ENCODE results near the gene ETS2.
A peak's percentile ranks its signal among the peaks of the same experiment; 100 is the strongest.
"Not testable (repeated sequence)": the region's sequence is repeated elsewhere in the genome, so short reads cannot be mapped to it uniquely, and the experiment has no call there.

Gene ETS2

GRCh38 chr21:38843806-38844503, 38.2 kb downstream of the ETS2 start:
- no peak overlapping the region for H3K4me3 Mint-ChIP-seq
- no peaks in the 10 kb centered on the region for H3K27me3 Mint-ChIP-seq (ENCODE audit: low read depth, poor library complexity)
- H3K36me3 Mint-ChIP-seq (ENCODE audit: low read depth): no peaks in the 10 kb centered on the region
- no peak overlapping the region for H3K27ac Mint-ChIP-seq
- H3K9me3 Mint-ChIP-seq: peaks cover 11% of the 10 kb centered on the region
- TF ChIP-seq CTCF (IDR thresholded peaks at IDR 0.05): no peak
- DNase-seq: no peak
- H3K4me1 Mint-ChIP-seq: peaks cover 18% of the 10 kb centered on the region

DNA sequence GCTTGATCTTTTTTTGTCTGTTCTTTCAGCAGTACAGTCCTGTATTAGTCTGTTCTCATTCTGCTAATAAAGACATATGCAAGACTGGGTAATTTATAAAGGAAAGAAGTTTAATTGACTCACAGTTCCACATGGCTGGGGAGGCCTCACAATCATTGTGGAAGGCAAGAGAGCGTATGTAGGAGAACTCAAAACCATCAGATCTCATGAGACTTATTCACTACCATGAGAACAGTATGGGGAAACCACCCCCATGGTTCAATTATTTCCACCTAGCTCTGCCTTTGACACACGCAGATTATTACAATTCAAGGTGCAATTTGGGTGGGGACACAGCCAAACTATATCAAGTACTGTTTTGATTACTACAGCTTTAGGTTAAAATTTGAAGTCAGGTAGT, 39.6 kb downstream of the ETS2 start:
- H3K9me3 Mint-ChIP-seq: peaks cover 11% of the 10 kb centered on the region
- not testable (repeated sequence) for H3K4me3 Mint-ChIP-seq; H3K27me3 Mint-ChIP-seq (ENCODE audit: low read depth, poor library complexity); H3K36me3 Mint-ChIP-seq (ENCODE audit: low read depth); H3K27ac Mint-ChIP-seq; DNase-seq
- H3K4me1 Mint-ChIP-seq: peaks cover 32% of the 10 kb centered on the region

- H3K27ac Mint-ChIP-seq: no peak overlapping the region
- TF ChIP-seq CTCF (IDR thresholded peaks at IDR 0.05): no peak
- H3K4me1 Mint-ChIP-seq: peaks cover 35% of the 10 kb centered on the region
- no peak overlapping the region for H3K4me3 Mint-ChIP-seq
- peaks cover 7% of the 10 kb centered on the region for H3K9me3 Mint-ChIP-seq
- H3K36me3 Mint-ChIP-seq (ENCODE audit: low read depth): no peaks in the 10 kb centered on the region
- DNase-seq: no peak
- H3K27me3 Mint-ChIP-seq (ENCODE audit: low read depth, poor library complexity): peaks cover 3% of the 10 kb centered on the region
Measured at GRCh38 chr21:38847556-38847955, 41.8 kb downstream of the ETS2 start.

GRCh38 chr21:38848187-38848609, 42.5 kb downstream of the ETS2 start:
- TF ChIP-seq CTCF (IDR thresholded peaks at IDR 0.05): no peak
- peaks cover 3% of the 10 kb centered on the region for H3K27me3 Mint-ChIP-seq (ENCODE audit: low read depth, poor library complexity)
- peaks cover 35% of the 10 kb centered on the region for H3K4me1 Mint-ChIP-seq
- no peak for DNase-seq
- peaks cover 8% of the 10 kb centered on the region for H3K9me3 Mint-ChIP-seq
- H3K36me3 Mint-ChIP-seq (ENCODE audit: low read depth): no peaks in the 10 kb centered on the region
- no peak overlapping the region for H3K4me3 Mint-ChIP-seq
- no peak overlapping the region for H3K27ac Mint-ChIP-seq

DNA sequence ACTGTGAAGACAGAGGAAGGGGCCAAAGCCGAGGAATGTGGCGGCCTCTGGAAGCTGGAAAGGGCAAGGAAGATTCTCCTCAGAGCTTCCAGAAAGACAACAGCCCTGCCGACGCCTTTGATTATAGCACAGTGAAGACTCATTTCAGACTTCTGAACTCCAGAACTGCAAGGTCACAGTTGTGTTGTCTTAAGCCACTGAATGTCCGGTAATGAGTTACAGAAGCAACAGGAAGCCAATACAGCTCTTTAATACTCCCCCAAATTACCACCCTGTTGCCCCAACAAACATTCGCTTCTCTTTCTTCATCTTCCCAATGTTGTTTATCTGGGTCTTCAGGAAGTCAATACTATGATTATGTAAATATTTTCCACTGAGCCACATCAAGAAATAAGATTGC, 44.0 kb downstream of the ETS2 start:
- Mint-ChIP-seq H3K9me3 (peaks cover 5% of the 10 kb centered on the region), H3K4me3 (no peak overlapping the region), H3K27me3 (ENCODE audit: low read depth, poor library complexity) (peaks cover 8% of the 10 kb centered on the region), H3K4me1 (peaks cover 35% of the 10 kb centered on the region), H3K27ac (peak overlapping the region; percentile 83), H3K36me3 (ENCODE audit: low read depth) (no peaks in the 10 kb centered on the region)
- no peak for DNase-seq
- TF ChIP-seq CTCF (IDR thresholded peaks at IDR 0.05): no peak

DNA sequence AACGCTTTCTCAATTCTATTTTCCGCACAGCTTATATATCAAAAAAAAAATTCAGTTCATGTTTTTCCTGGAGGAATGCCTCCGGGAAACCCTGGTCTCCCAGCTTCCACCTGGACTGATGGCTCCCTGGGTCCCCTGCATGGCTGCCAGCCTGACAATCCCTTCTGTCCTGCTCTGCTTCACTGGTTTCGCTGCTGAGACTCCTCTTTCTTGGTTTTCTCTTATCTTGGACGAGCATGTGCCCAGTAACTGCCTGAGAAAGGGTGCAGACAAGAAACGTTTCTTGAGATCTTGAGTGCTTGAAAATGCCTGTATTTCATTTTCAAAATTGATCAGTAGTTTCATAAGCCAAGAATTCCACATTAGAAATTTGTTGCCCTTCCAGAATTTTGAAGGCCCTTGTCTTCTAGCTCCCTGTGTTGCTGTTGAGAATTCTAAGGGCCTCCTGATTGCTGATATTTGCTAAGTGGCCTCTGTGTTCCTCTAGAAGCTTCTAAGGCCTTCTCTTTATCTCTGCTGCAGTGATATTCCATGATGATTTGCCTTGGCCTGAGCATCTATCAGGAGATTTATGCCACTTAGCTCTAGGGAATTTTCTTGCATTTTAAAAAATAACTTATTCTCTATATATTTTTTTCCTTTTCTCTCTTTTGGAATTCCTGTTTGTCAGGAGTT, 44.7 kb downstream of the ETS2 start:
- TF ChIP-seq CTCF (IDR thresholded peaks at IDR 0.05): no peak
- H3K27me3 Mint-ChIP-seq (ENCODE audit: low read depth, poor library complexity): peaks cover 8% of the 10 kb centered on the region
- no peak overlapping the region for H3K4me3 Mint-ChIP-seq
- peak overlapping the region; percentile 3 for H3K27ac Mint-ChIP-seq
- H3K9me3 Mint-ChIP-seq: peaks cover 3% of the 10 kb centered on the region
- H3K36me3 Mint-ChIP-seq (ENCODE audit: low read depth): no peaks in the 10 kb centered on the region
- H3K4me1 Mint-ChIP-seq: peaks cover 35% of the 10 kb centered on the region
- DNase-seq: no peak

Measured in nephron progenitor cell (in vitro differentiated cells).